Caco-2 (cell line): Measurements from ENCODE around the gene RAP1A. TPM values are rescaled to one million over a fixed set of nuclear protein-coding genes. Genes with fewer than 3 reads are reported as not detected.
A peak's percentile ranks its signal among the peaks of the same experiment; 100 is the strongest.

Source experiments
- BruUV-seq: library from RNA; stranded (reverse); fragments of 400-500 nt; replicated peaks from 2 replicates; lab custom pipeline; 2021; lab: Mats Ljungman, UMichigan
- CTCF ChIA-PET: fragments of 300-600 bp; sonication (Branson Sonifier 250); formaldehyde crosslinking; loops from one replicate; lab custom pipeline; 2022; ENCODE audit warnings: antibody characterized with exemption; lab: Charles Lee
- POLR2A ChIA-PET: fragments of 300-600 bp; sonication (Branson Sonifier 250); formaldehyde crosslinking; loops from one replicate; lab custom pipeline; 2022; ENCODE audit warnings: antibody characterized with exemption; lab: Charles Lee
- DNase-seq, 2 experiments: peaks; one replicate each; pipeline versions ENCODE4 v3.0.0 to v3.0.0-alpha.2; 2020 to 2022
- H3K27me3 ChIP-seq: replicated peaks from 2 replicates; pipeline ENCODE4 v1.6.0; 2011; ENCODE audit warnings: low read length; ENCODE audit not compliant: control insufficient read depth, insufficient read depth
- H3K36me3 ChIP-seq: 2 replicates; pipeline ENCODE4 v1.5.1; 2011; ENCODE audit warnings: low read length; ENCODE audit not compliant: control insufficient read depth, insufficient read depth
- H3K4me1 ChIP-seq: fragments of 250-450 bp; sonication (Bioruptor Pico); 2 replicates; pipeline ENCODE4 v1.5.1; 2020; ENCODE audit warnings: mild to moderate bottlenecking
- H3K4me3 ChIP-seq: 2 replicates; pipeline ENCODE4 v1.5.1; 2011; ENCODE audit warnings: low read depth, mild to moderate bottlenecking, control low read depth, low read length
- H3K9me3 ChIP-seq: fragments of 250-450 bp; sonication (Bioruptor Pico); 2 replicates; pipeline ENCODE4 v1.5.1; 2020; ENCODE audit warnings: mild to moderate bottlenecking, moderate library complexity
- H3K27ac Mint-ChIP-seq: one replicate; pipeline ENCODE4 v1.8.0; 2022; ENCODE audit warnings: mixed read lengths; ENCODE audit not compliant: unreplicated experiment
- H3K27me3 Mint-ChIP-seq: one replicate; pipeline ENCODE4 v1.8.0; 2022; ENCODE audit warnings: mixed read lengths; ENCODE audit not compliant: insufficient read depth, unreplicated experiment
- H3K36me3 Mint-ChIP-seq: one replicate; pipeline ENCODE4 v1.8.0; 2022; ENCODE audit warnings: mild to moderate bottlenecking, mixed read lengths; ENCODE audit not compliant: insufficient read depth, unreplicated experiment
- H3K4me1 Mint-ChIP-seq: one replicate; pipeline ENCODE4 v1.8.0; 2022; ENCODE audit warnings: low read depth, mixed read lengths; ENCODE audit not compliant: unreplicated experiment
- H3K4me3 Mint-ChIP-seq: one replicate; pipeline ENCODE4 v1.8.0; 2022; ENCODE audit warnings: mild to moderate bottlenecking, moderate library complexity, mixed read lengths; ENCODE audit not compliant: unreplicated experiment
- H3K9me3 Mint-ChIP-seq: one replicate; pipeline ENCODE4 v1.8.0; 2022; ENCODE audit warnings: mixed read lengths; ENCODE audit not compliant: unreplicated experiment
- intact Hi-C: fragments of 100-400 bp; cut with micrococcal nuclease; formaldehyde crosslinking; loops from one replicate; pipeline ENCODE4 v1.10.0; 2022; ENCODE audit not compliant: unreplicated experiment
- total RNA-seq: library from RNA; stranded (reverse); gene quantifications from 2 replicates; pipeline ENCODE4 v1.2.3, GENCODE V29; 2022
- TF ChIP-seq, protein P1 (sequence below), 2 experiments: fragments of 200-600 bp in 1 of 2; IDR thresholded peaks; 1 replicate in 1 of 2; 2 replicates in 1 of 2; pipeline versions ENCODE4 v1.5.1 to v1.8.0; 2011 to 2022; ENCODE audit warnings: antibody characterized with exemption in 1 of 2, control low read depth in 1 of 2, inconsistent platforms in 1 of 2, low read depth in 1 of 2, low read length in 1 of 2, mild to moderate bottlenecking in 1 of 2, moderate library complexity in 1 of 2; ENCODE audit not compliant: insufficient read depth in 1 of 2, severe bottlenecking in 1 of 2, unreplicated experiment in 1 of 2

The RAP1A gene
- total RNA-seq, 1 experiment from 2014 or later: 64.1 TPM

DNA sequence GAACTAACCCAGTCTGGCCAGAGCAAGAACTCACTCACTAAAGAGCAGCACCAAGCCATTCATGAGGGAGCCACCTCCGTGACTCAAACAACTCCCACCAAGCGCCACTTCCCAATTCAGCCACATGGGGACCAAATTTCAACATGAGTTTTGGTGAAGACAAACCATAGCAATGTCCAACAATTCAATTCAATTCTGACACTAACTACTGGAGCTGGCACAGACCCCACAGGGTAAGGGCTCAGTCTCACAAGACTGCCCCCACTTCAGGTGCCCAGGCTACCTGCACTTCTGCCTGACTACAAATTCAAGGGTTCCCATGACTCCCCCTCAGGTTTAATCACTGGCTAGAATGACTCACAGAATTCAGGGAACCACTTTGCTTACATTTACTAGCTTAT is 48.8 kb upstream of the RAP1A start:
- Histone ChIP-seq H3K27me3 (no peaks in the 10 kb centered on the region), H3K4me1 (peaks cover 5% of the 10 kb centered on the region; the same call in 1 of the 2 replicates), H3K9me3 (no peaks in the 10 kb centered on the region), H3K4me3 (no peak overlapping the region), H3K36me3 (no peaks in the 10 kb centered on the region)
- ChIA-PET POLR2A (no interaction called here), CTCF (no interaction called here)
- H3K27me3 Mint-ChIP-seq: no peaks in the 10 kb centered on the region
- intact Hi-C loops: no loop called here
- H3K4me3 Mint-ChIP-seq: no peak overlapping the region
- no peaks in the 10 kb centered on the region for H3K36me3 Mint-ChIP-seq
- TF ChIP-seq, protein P1, sequence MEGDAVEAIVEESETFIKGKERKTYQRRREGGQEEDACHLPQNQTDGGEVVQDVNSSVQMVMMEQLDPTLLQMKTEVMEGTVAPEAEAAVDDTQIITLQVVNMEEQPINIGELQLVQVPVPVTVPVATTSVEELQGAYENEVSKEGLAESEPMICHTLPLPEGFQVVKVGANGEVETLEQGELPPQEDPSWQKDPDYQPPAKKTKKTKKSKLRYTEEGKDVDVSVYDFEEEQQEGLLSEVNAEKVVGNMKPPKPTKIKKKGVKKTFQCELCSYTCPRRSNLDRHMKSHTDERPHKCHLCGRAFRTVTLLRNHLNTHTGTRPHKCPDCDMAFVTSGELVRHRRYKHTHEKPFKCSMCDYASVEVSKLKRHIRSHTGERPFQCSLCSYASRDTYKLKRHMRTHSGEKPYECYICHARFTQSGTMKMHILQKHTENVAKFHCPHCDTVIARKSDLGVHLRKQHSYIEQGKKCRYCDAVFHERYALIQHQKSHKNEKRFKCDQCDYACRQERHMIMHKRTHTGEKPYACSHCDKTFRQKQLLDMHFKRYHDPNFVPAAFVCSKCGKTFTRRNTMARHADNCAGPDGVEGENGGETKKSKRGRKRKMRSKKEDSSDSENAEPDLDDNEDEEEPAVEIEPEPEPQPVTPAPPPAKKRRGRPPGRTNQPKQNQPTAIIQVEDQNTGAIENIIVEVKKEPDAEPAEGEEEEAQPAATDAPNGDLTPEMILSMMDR (IDR thresholded peaks at IDR 0.05; ENCODE audit: insufficient read depth in 1 of 2, low read depth in 1 of 2, low read length in 1 of 2, severe bottlenecking in 1 of 2, unreplicated experiment in 1 of 2): no peak
- peak in 1 of 2 experiments; percentile 16 for DNase-seq
- no TSS peak for BruUV-seq
- peaks cover 19% of the 10 kb centered on the region for H3K4me1 Mint-ChIP-seq
- H3K27ac Mint-ChIP-seq: no peak overlapping the region
- no peaks in the 10 kb centered on the region for H3K9me3 Mint-ChIP-seq

DNA sequence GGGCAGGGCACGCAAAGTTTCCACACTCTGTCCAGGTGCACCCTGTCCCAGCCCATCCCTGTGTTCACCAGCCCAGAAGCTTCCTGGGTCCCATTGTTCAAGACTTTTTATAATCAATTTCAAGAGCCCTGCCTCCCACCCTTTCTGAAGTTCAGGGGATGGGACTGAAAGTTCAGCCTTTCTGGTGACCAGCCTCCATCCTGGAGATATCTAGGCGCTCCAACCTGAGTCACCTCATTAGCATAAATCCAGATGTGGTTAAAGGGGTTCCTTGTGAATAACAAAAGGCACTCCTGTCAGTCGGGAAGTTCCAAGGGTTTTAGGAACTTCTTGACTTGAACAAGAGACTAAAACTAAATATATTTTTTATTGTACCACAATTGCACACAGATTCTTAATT is 48.4 kb upstream of the RAP1A start:
- no peak overlapping the region for H3K4me3 ChIP-seq
- no peaks in the 10 kb centered on the region for H3K9me3 ChIP-seq
- H3K9me3 Mint-ChIP-seq: no peaks in the 10 kb centered on the region
- DNase-seq: no peak
- ChIA-PET CTCF (no interaction called here), POLR2A (interaction anchor here (0.5 kb wide), 1 partner anchor 119 kb away, joined by 3 read pairs; no protein-coding TSS in a partner anchor)
- H3K36me3 Mint-ChIP-seq: no peaks in the 10 kb centered on the region
- H3K4me1 Mint-ChIP-seq: peaks cover 14% of the 10 kb centered on the region
- no peaks in the 10 kb centered on the region for H3K36me3 ChIP-seq
- no peaks in the 10 kb centered on the region for H3K27me3 Mint-ChIP-seq
- H3K4me3 Mint-ChIP-seq: no peak overlapping the region
- intact Hi-C loops: no loop called here
- H3K27ac Mint-ChIP-seq: no peak overlapping the region
- TF ChIP-seq, protein P1 (IDR thresholded peaks at IDR 0.05; ENCODE audit: insufficient read depth in 1 of 2, low read depth in 1 of 2, low read length in 1 of 2, severe bottlenecking in 1 of 2, unreplicated experiment in 1 of 2): no peak
- H3K27me3 ChIP-seq: no peaks in the 10 kb centered on the region
- BruUV-seq: no TSS peak
- H3K4me1 ChIP-seq: peaks cover 4% of the 10 kb centered on the region; the same call in 1 of the 2 replicates

DNA sequence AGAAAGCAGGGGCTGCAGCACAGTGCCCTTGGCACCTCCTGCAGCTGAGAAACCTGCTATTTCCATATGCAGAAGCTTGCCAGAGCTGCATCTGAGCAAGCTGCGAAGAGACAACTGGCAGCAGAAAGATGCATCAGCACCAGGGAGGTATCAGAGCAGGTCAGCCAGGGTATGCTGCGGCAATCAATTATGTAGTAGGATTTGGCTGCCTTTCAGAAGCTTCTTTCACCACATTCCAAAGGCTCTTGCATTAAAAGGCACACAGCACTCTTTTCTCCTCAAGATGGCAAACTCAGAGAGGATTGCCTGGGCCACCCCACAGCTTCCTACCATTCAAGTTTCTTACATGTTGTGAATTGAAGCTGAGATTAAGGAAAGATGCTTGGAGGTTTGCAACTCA is 47.6 kb upstream of the RAP1A start:
- Histone ChIP-seq H3K9me3 (no peaks in the 10 kb centered on the region), H3K4me1 (peaks cover 11% of the 10 kb centered on the region), H3K4me3 (no peak overlapping the region), H3K27me3 (no peaks in the 10 kb centered on the region), H3K36me3 (no peaks in the 10 kb centered on the region)
- Mint-ChIP-seq H3K27me3 (no peaks in the 10 kb centered on the region), H3K4me1 (peaks cover 8% of the 10 kb centered on the region), H3K27ac (no peak overlapping the region), H3K9me3 (no peaks in the 10 kb centered on the region), H3K4me3 (no peak overlapping the region), H3K36me3 (no peaks in the 10 kb centered on the region)
- no peak for DNase-seq
- TF ChIP-seq, protein P1 (IDR thresholded peaks at IDR 0.05; ENCODE audit: insufficient read depth in 1 of 2, low read depth in 1 of 2, low read length in 1 of 2, severe bottlenecking in 1 of 2, unreplicated experiment in 1 of 2): no peak
- ChIA-PET CTCF (no interaction called here), POLR2A (no interaction called here)
- no TSS peak for BruUV-seq
- intact Hi-C loops: no loop called here
